GM12865 (cell line): ENCODE results near the gene LRRC28.
A peak's percentile ranks its signal among the peaks of the same experiment; 100 is the strongest.

Experiments used
- DNase-seq: peaks from one replicate; pipeline ENCODE4 v3.0.0; 2010; ENCODE audit warnings: low read depth
- H3K4me3 ChIP-seq: 2 replicates; pipeline ENCODE4 v1.5.1; 2011; ENCODE audit warnings: mild to moderate bottlenecking, low read depth, low read length, control low read depth
- TF ChIP-seq, protein P1 (sequence below): IDR thresholded peaks from 2 replicates; pipeline ENCODE4 v1.5.1; 2011; ENCODE audit warnings: low read length, control low read depth, low read depth, inconsistent platforms; ENCODE audit not compliant: insufficient read depth; ENCODE audit errors: missing control alignments

The LRRC28 gene

DNA sequence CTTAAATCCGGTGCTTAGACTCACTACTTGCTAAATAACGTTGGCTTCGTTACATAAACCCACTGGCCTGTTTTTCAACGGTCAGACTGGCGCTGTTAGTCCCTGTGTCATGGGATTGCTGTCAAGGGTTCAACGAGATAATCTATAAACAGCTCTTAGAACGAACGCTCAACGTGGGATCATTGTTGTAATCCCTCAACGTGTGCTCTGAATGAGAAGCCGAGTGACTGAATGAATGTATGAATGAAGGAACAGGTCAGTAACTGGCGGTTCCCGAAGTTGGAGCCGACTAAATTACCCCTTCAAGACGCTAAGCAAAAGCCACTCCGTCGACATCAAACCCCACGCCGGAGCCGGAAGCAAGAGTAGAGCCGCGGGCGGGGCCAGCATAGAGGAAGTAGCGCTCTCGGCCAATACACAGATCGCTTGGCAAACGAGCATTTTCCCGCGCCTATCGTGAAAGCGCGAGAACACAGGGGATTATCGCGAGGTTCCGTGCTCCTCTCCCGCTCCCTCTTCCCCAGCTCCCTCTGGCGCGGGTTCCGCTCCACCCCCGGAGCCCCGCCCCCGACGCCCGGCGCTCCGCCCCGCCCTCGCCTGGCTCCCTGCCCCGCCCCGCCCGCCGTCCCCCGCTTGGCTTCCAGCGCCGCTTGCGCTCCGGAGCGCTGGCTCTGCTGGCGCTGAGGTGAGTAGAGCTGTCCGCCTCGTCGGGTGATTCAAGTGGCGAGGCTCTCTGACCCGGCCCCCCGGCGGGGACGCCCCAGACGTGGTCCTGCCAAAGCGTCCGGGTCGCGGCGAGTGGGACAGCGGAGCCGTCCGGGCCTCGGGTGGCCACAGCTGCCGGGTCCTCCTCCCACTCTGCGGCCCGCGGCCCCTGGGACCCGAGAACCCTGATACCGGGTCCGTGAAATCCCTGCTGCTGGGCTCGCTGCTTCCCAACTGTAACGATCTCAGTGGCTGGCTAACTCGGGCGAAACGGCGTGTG lies at the start of gene LRRC28:
Gene LRRC28 (plus strand): TSS at position 625 of the 985 bp plus-strand sequence. CDS start 4,477 bp downstream, outside the sequence.
- DNase-seq, result peak; percentile 99
- peak within 1 kb of the TSS; percentile 87 for H3K4me3 ChIP-seq
- TF ChIP-seq, protein P1, sequence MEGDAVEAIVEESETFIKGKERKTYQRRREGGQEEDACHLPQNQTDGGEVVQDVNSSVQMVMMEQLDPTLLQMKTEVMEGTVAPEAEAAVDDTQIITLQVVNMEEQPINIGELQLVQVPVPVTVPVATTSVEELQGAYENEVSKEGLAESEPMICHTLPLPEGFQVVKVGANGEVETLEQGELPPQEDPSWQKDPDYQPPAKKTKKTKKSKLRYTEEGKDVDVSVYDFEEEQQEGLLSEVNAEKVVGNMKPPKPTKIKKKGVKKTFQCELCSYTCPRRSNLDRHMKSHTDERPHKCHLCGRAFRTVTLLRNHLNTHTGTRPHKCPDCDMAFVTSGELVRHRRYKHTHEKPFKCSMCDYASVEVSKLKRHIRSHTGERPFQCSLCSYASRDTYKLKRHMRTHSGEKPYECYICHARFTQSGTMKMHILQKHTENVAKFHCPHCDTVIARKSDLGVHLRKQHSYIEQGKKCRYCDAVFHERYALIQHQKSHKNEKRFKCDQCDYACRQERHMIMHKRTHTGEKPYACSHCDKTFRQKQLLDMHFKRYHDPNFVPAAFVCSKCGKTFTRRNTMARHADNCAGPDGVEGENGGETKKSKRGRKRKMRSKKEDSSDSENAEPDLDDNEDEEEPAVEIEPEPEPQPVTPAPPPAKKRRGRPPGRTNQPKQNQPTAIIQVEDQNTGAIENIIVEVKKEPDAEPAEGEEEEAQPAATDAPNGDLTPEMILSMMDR, result no peak

DNA sequence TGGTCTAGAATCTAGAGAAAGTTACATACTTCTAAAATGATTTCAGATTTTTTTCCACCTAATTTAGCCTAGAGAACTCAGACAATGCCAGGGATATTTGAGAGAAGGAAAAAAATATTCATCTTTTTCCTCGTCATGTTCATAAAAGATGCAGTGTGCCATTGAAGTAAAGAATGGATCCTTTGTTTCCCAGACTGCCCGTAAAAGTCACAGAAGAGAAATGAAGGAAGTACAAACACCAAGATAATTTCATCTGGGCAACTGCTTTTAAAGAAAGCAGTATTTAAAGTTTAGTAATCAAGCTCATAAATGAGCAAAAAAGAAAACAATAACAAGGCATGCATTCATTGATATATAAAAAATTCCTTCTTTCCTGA lies 49.1 kb upstream of the LRRC28 start:
- TF ChIP-seq, protein P1, result no peak
- H3K4me3 ChIP-seq, result no peak overlapping the region
- no peak for DNase-seq

DNA sequence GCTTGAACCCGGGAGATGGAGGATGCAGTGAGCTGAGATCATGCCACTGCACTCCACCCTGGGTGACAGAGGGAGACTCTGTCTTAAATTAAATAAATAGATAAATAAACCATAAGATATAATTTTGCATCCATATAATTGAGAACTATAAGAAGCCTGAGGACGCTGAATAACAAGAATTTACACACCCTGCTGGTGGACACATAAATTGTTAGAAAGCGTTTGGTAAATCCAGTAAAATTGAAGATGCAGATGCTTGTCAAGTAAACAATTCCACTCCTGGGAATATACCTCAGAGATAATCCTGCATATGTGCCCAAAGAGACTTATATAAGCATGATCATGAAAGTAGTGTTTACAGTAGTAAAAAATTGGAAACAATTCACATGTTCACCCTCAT lies 43.6 kb upstream of the LRRC28 start:
- DNase-seq, result no peak
- TF ChIP-seq, protein P1, result no peak

DNA sequence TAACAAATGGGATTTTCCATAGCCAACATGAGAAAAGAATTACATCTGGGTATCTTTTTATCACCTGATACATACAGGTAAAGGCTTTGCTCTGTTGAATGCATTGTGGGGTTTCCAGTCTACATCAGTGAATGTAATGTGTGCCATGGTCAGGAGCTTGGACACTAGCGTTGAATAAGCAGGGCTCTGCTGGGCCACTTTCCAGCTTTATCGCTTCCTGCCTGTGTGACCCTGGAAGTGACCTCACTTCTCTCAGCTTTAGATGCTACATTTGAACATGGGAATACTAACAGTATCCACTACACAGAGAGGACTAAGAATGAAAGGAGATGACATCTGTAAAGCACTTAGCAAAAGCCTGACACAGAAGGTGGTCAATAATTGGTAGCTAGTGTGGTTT lies 42.0 kb upstream of the LRRC28 start:
- TF ChIP-seq, protein P1, result no peak

More for the DNA sequence above, 43.6 kb upstream of the LRRC28 start:
- H3K4me3 ChIP-seq, result no peak overlapping the region

DNA sequence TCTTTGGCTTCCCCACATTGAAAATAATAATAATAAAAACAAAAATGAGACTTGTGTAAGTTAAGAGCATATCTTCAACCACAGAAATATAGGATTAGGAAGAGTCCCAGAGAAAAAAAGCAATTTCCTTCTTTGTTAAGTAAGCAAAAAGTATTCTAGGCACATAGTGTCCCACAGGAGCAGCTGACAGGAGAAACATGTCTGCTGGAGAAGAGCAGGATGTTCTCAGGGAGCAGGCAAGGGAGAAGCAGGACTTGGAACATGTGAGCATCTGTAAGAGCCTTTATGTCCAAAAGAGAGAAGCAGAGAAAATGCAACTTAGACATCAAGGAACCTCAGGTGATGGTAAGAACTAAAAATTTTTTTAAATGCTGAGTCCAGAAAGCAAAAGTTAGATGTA lies 40.9 kb upstream of the LRRC28 start:
- DNase-seq, result no peak
- TF ChIP-seq, protein P1, result no peak
- H3K4me3 ChIP-seq, result no peak overlapping the region

More for the DNA sequence above, 42.0 kb upstream of the LRRC28 start:
- H3K4me3 ChIP-seq, result no peak overlapping the region
- no peak for DNase-seq

DNA sequence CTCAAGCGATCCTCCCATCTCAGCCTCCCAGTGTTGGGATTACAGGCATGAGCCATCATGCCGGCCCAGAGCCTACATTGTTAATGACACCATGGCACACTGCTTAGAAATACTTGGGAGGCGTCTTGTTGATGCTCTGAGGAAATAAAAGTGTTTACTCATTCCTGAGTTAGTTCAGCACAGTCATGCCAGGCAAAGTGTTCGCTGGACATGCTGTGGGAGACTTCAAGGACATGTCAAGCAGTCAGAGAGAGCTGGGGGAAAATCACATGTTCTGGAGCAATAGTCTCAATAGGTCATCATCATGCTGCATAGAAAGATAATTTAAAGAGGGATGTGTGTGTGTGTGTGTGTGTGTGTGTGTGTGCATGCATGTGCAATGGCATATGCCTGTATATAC lies 39.4 kb upstream of the LRRC28 start:
- TF ChIP-seq, protein P1, result no peak

More for the DNA sequence above, 39.4 kb upstream of the LRRC28 start:
- no peak overlapping the region for H3K4me3 ChIP-seq
- DNase-seq, result no peak
